GM10266 (cell line): ENCODE measurements around the gene ABCD1.

ENCODE experiments used
- DNase-seq: peaks from one replicate; pipeline ENCODE4 v3.0.0; 2012; ENCODE audit errors: extremely low spot score
- CTCF ChIP-seq: IDR thresholded peaks from 2 replicates; pipeline ENCODE4 v1.5.1; 2012; ENCODE audit warnings: mild to moderate bottlenecking, low read depth; ENCODE audit not compliant: control insufficient read depth, insufficient read depth; ENCODE audit errors: missing control alignments

The ABCD1 gene

DNA sequence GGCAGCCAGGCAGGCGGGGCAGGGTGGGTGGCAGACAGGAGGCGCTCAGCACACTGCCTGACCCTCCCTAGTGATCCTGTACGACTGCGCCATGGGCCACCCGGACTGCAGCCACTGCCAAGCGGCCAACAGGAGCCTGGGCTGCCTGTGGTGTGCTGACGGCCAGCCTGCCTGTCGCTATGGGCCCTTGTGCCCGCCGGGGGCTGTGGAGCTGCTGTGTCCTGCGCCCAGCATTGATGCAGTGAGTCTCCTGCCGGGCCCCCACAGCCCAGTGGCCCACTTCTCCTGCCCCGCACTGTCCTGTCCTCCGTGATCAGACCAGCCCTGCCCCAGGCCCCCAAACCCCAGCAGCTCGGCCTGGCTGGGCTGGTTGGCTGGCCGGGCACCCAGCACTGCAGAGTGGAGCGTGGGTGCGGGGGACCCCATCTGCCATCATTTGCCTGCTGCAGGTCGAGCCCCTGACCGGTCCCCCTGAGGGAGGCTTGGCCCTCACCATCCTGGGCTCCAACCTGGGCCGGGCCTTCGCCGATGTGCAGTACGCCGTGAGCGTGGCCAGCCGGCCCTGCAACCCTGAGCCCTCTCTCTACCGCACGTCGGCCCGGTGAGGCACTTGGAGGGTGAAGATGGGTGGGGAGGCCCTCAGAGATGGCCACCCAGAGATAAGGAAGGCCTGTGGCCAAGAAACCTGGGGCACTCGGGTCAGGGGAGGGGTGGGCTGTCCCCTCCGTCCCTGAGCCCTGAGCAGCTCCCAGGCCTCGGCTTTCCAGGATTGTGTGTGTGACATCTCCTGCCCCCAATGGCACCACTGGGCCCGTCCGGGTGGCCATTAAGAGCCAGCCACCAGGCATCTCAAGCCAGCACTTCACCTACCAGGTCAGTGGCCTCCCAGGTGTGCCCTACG lies 47.0 kb downstream of the ABCD1 start:
- no peak for TF ChIP-seq CTCF
- DNase-seq = peak; percentile 8

- no peak for TF ChIP-seq CTCF
- peak; percentile 6 for DNase-seq
Measured at GRCh38 chrX:153772316-153773217, 47.9 kb downstream of the ABCD1 start.

DNA sequence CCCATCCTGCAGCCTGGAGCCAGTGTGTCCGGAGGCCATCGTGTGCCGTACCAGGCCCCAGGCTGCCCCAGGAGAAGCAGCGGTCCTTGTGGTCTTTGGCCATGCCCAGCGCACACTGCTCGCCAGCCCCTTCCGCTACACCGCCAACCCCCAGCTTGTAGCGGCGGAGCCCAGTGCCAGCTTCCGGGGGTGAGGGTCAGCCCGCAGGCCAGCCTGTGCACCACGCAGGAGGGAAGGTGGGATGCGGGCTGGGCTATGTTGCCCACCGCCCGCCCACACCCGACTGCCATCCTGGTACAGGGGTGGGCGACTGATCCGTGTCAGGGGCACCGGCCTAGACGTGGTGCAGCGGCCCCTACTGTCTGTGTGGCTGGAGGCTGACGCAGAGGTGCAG lies 48.6 kb downstream of the ABCD1 start:
- no peak for TF ChIP-seq CTCF
- DNase-seq = peak; percentile 6

DNA sequence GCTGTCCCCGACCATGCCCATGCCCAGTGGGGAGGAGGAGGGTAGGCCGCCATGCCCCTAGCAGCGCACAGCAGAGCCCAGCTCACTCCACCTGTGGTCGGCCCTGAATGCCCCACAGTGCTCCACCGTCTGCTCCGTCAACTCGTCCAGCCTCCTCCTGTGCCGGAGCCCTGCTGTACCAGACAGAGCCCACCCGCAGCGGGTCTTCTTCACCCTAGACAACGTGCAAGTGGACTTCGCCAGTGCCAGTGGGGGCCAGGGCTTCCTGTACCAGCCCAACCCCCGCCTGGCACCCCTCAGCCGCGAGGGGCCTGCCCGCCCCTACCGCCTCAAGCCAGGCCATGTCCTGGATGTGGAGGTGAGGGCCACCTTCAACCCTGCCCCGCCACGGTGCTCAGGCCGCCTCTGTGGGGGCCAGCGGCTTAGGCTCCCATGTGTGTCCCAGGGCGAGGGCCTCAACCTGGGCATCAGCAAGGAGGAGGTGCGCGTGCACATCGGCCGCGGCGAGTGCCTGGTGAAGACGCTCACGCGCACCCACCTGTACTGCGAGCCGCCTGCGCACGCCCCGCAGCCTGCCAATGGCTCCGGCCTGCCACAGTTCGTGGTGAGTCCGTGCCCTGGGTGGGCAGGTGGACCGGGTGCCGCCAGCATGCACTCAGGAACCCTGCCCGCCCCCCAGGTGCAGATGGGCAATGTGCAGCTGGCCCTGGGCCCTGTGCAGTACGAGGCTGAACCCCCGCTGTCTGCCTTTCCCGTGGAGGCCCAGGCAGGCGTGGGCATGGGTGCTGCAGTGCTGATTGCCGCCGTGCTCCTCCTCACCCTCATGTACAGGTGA lies 49.3 kb downstream of the ABCD1 start:
- DNase-seq = no peak
- no peak for TF ChIP-seq CTCF

DNA sequence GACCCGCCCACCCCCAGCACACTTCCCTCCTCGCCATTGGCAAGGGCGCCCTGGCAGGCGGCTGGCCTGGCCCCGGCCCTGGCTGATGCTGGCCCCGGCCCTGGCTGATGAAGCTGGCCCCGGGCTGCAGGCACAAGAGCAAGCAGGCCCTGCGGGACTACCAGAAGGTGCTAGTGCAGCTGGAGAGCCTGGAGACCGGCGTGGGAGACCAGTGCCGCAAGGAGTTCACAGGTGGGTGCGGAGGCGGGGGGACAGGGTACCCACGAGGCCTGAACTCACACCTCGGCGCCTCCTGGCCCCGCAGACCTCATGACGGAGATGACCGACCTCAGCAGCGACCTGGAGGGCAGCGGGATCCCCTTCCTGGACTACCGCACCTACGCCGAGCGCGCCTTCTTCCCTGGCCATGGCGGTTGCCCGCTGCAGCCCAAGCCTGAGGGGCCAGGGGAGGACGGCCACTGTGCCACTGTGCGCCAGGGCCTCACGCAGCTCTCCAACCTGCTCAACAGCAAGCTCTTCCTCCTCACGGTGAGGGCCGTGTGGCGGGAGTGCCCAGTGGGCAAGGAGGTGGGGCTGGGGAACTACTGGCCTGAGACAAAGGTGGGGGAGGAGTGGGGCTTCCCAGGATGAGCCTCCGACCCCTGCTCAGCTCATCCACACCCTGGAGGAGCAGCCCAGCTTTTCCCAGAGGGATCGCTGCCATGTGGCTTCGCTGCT lies 50.1 kb downstream of the ABCD1 start:
- no peak for DNase-seq
- TF ChIP-seq CTCF = no peak

DNA sequence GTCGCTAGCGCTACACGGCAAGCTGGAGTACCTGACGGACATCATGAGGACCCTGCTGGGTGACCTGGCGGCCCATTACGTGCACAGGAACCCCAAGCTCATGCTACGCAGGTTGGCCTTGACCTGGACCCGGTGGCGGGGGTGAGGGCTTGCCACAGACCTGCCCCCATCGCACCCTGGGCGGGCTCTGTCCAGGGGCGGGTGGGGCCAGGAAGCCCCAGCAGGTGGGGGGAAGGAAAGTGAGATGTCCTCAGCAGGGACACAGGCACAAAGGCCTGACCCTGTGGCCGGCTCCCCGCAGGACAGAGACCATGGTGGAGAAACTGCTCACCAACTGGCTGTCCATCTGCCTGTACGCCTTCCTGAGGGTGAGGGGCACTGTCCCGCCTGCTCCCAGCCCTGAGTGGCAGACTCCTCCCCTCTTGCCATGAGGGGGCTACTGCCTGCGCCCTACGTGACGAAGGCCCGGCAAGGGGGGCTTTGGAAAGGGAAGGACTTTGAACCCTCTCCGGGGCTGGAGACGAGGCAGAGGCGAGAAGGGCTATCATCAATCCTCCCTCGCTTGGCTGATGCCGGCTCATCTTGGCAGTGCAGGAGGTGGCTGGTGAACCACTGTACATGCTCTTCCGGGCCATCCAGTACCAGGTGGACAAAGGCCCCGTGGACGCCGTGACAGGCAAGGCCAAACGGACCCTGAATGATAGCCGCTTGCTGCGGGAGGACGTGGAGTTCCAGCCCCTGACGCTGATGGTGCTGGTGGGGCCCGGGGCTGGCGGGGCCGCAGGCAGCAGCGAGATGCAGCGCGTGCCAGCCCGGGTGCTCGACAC lies 50.9 kb downstream of the ABCD1 start:
- no peak for DNase-seq
- no peak for TF ChIP-seq CTCF
